SJCRH30 (cell line): ENCODE data around the gene OR6K2. TPM values are rescaled to one million over a fixed set of nuclear protein-coding genes. Genes with fewer than 3 reads are reported as not detected.

Source experiments
- DNase-seq, 2 experiments: peaks; one replicate each; pipeline ENCODE4 v3.0.0-alpha.2; 2015 to 2020
- H3K27ac ChIP-seq: fragments of 250-450 bp; sonication (Bioruptor Pico); 2 replicates; pipeline ENCODE4 v1.5.1; 2020; ENCODE audit warnings: mild to moderate bottlenecking, moderate library complexity
- H3K27me3 ChIP-seq: fragments of 250-450 bp; sonication (Bioruptor Pico); 2 replicates; pipeline ENCODE4 v1.5.1; 2020; ENCODE audit warnings: mild to moderate bottlenecking, moderate library complexity
- H3K36me3 ChIP-seq: fragments of 250-450 bp; sonication (Bioruptor Pico); 2 replicates; pipeline ENCODE4 v1.5.1; 2020; ENCODE audit warnings: mild to moderate bottlenecking, moderate library complexity
- H3K4me1 ChIP-seq: fragments of 250-450 bp; sonication (Bioruptor Pico); 2 replicates; pipeline ENCODE4 v1.5.1; 2020; ENCODE audit warnings: mild to moderate bottlenecking, moderate library complexity
- H3K4me3 ChIP-seq: fragments of 250-450 bp; sonication (Bioruptor Pico); 2 replicates; pipeline ENCODE4 v1.5.1; 2020; ENCODE audit warnings: mild to moderate bottlenecking, moderate library complexity
- H3K9me3 ChIP-seq: fragments of 250-450 bp; sonication (Bioruptor Pico); replicated peaks from 2 replicates; pipeline ENCODE4 v1.5.1; 2020; ENCODE audit warnings: mild to moderate bottlenecking, moderate library complexity
- total RNA-seq: library from RNA; depleted of rRNA; stranded (reverse); fragments of >200 nt; shearing (Covaris generic); gene quantifications from 2 replicates; pipeline ENCODE4 v1.2.3, GENCODE V29; 2014; rRNA removed

The OR6K2 gene, protein sequence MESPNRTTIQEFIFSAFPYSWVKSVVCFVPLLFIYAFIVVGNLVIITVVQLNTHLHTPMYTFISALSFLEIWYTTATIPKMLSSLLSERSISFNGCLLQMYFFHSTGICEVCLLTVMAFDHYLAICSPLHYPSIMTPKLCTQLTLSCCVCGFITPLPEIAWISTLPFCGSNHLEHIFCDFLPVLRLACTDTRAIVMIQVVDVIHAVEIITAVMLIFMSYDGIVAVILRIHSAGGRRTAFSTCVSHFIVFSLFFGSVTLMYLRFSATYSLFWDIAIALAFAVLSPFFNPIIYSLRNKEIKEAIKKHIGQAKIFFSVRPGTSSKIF
- not detected in 2 replicates for total RNA-seq

GRCh38 chr1:158700552-158700951 is at the start of gene OR6K2:
Gene OR6K2 (minus strand): TSS chr1:158700652. CDS start chr1:158700652, 0 bp downstream.
- Histone ChIP-seq H3K4me3 (no peak within 1 kb of the TSS), H3K27me3 (no peaks in the 10 kb centered on the region), H3K27ac (no peak within 1 kb of the TSS), H3K9me3 (no peaks in the 10 kb centered on the region), H3K36me3 (no peaks in the 10 kb centered on the region), H3K4me1 (no peaks in the 10 kb centered on the region)
- DNase-seq, result no peak

GRCh38 chr1:158735848-158736247 is 35.4 kb upstream of the OR6K2 start:
- Histone ChIP-seq H3K9me3 (no peaks in the 10 kb centered on the region), H3K27me3 (no peaks in the 10 kb centered on the region), H3K27ac (no peak overlapping the region), H3K4me1 (no peaks in the 10 kb centered on the region), H3K36me3 (no peaks in the 10 kb centered on the region), H3K4me3 (no peak overlapping the region)
- DNase-seq, result no peak

DNA sequence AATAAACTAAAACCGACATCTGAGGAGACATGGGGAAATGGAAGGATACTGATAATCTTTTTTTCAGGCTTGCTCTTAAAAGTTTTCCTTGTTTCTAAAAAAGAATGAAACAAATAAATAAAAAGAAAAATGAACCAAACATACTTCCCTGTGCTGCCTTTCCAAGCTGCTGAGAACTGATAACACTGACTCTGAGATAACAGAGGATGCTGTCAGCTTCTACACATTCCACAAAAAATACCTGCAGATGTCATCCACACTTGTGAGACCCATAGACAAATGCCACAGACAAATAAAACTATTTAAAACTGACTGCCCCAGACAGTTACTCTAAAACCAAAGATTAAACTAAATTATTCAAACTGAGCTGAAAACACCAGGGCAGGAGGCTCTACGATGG is 32.1 kb upstream of the OR6K2 start:
- Histone ChIP-seq H3K4me3 (no peak overlapping the region), H3K36me3 (no peaks in the 10 kb centered on the region), H3K9me3 (no peaks in the 10 kb centered on the region), H3K27ac (no peak overlapping the region), H3K4me1 (no peaks in the 10 kb centered on the region), H3K27me3 (no peaks in the 10 kb centered on the region)
- DNase-seq, result no peak

DNA sequence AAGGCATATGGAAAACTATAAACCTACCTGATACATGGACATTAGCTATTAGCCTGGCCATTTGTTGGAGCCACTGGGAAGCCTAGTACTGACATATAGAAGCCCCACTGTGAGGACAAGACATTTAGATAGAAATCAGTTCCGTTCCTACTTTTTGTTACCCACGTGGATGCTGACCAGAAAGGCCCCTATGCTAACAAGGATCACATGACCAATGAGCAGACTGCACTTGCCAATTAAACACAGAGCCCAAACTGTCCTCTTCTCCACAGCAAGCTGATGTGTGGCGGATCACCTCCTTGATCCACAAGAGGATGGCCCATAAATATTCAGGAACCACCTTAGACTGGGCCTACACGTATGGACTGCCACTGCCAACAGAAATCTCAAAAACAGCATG is 31.3 kb upstream of the OR6K2 start:
- Histone ChIP-seq H3K4me3 (no peak overlapping the region), H3K27me3 (no peaks in the 10 kb centered on the region), H3K4me1 (no peaks in the 10 kb centered on the region), H3K27ac (no peak overlapping the region), H3K36me3 (no peaks in the 10 kb centered on the region), H3K9me3 (no peaks in the 10 kb centered on the region)
- no peak for DNase-seq

- Histone ChIP-seq H3K4me1 (no peaks in the 10 kb centered on the region), H3K9me3 (no peaks in the 10 kb centered on the region), H3K27ac (no peak overlapping the region), H3K27me3 (no peaks in the 10 kb centered on the region), H3K36me3 (no peaks in the 10 kb centered on the region), H3K4me3 (no peak overlapping the region)
- DNase-seq, result no peak
Measured at GRCh38 chr1:158730453-158730852, 30.0 kb upstream of the OR6K2 start.

DNA sequence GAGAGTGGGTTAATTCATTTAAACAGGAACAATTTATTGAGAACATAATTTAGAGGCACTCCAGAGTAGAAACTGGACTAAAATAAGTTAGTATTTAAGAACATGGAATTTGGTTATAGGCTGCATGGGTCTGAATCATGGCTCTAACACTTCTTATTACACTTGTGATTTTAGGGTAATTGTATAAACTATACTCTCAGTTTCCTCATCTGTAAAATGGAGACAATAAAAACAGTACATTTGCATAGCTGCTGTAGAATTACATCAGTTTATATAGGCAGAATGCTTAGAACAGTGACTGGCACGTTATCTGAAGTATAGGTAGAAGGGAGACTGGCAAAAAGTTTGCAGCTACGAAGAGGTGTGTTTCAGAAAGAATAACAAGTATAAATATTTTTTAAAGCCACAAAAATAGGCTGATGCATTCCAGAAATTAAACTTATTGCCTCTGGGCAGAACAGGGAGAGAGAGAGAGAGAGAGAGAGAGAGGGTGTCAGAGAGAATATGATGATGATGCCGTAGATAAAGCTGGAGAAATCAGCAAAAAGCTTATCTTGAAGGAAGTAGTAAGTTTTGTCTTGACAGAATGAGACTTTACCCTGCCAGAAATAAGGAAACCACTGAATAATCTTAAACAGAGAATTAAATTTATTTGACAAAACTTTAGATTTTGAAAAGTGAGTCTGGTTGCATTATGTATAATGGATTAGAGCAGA is 28.2 kb upstream of the OR6K2 start:
- Histone ChIP-seq H3K4me3 (no peak overlapping the region), H3K36me3 (no peaks in the 10 kb centered on the region), H3K9me3 (no peaks in the 10 kb centered on the region), H3K27ac (no peak overlapping the region), H3K27me3 (no peaks in the 10 kb centered on the region), H3K4me1 (no peaks in the 10 kb centered on the region)
- no peak for DNase-seq

DNA sequence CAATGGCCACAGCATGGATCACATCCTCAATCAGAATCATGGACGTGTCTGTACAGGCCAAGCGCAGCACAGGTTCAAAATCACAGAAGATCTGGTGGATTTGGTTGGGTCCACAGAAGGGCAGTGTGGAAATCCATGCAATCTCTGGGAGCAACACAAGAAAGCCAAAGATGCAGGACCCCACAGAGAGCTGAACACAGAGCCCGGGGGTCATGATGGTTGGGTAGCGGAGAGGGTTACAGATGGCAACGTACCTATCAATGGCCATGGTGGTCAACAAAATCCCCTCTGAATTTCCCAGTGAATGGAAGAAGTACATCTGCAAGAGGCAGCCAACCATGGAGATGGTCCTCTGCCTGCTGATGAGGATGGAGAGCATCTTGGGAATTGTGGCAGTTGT is 24.0 kb upstream of the OR6K2 start:
- Histone ChIP-seq H3K9me3 (no peaks in the 10 kb centered on the region), H3K4me1 (no peaks in the 10 kb centered on the region), H3K36me3 (no peaks in the 10 kb centered on the region), H3K27ac (no peak overlapping the region), H3K4me3 (no peak overlapping the region), H3K27me3 (no peaks in the 10 kb centered on the region)
- DNase-seq, result no peak

- H3K27ac ChIP-seq, result no peak within 1 kb of the TSS
- no peaks in the 10 kb centered on the region for H3K27me3 ChIP-seq
- H3K4me1 ChIP-seq, result no peaks in the 10 kb centered on the region
- H3K4me3 ChIP-seq, result no peak within 1 kb of the TSS
- H3K9me3 ChIP-seq, result no peaks in the 10 kb centered on the region
- no peaks in the 10 kb centered on the region for H3K36me3 ChIP-seq
- no peak for DNase-seq
Measured at GRCh38 chr1:158720620-158721019, 20.2 kb upstream of the OR6K2 start, which contains the start of gene OR6K3. Gene OR6K3 (minus strand): TSS chr1:158720720. CDS start chr1:158718115, 2,605 bp downstream.

GRCh38 chr1:158719664-158720063 is 19.2 kb upstream of the OR6K2 start:
- H3K4me3 ChIP-seq, result no peak overlapping the region
- no peak for DNase-seq
- H3K36me3 ChIP-seq, result no peaks in the 10 kb centered on the region
- no peaks in the 10 kb centered on the region for H3K27me3 ChIP-seq
- no peaks in the 10 kb centered on the region for H3K4me1 ChIP-seq
- no peak overlapping the region for H3K27ac ChIP-seq
- H3K9me3 ChIP-seq, result no peaks in the 10 kb centered on the region

- H3K4me1 ChIP-seq, result no peaks in the 10 kb centered on the region
- no peak overlapping the region for H3K4me3 ChIP-seq
- H3K27me3 ChIP-seq, result no peaks in the 10 kb centered on the region
- H3K9me3 ChIP-seq, result no peaks in the 10 kb centered on the region
- DNase-seq, result no peak
- H3K36me3 ChIP-seq, result no peaks in the 10 kb centered on the region
- no peak overlapping the region for H3K27ac ChIP-seq
Measured at GRCh38 chr1:158717344-158717743, 16.9 kb upstream of the OR6K2 start.

DNA sequence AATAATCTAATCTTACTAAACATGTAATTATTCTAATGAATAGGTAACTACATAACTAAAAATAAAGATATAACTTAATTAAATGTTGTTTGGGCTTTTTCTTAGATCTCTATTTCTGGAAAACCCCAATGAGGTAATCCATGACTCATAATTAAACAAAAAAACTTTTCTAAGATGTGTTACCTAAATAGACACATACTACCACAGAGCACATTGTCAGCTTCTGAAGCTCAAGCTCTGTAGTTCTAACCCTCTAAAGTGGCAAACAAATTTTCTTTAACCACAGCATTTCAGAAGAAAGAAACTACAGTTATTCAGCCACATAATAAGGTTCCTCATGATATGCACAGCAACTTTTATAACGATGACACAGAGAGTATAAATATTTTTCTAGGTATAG is 15.9 kb upstream of the OR6K2 start:
- H3K27ac ChIP-seq, result no peak overlapping the region
- no peak for DNase-seq
- no peaks in the 10 kb centered on the region for H3K27me3 ChIP-seq
- no peaks in the 10 kb centered on the region for H3K9me3 ChIP-seq
- no peaks in the 10 kb centered on the region for H3K4me1 ChIP-seq
- H3K4me3 ChIP-seq, result no peak overlapping the region
- H3K36me3 ChIP-seq, result no peaks in the 10 kb centered on the region

GRCh38 chr1:158714754-158715153 is 14.3 kb upstream of the OR6K2 start:
- H3K4me3 ChIP-seq, result no peak overlapping the region
- H3K36me3 ChIP-seq, result no peaks in the 10 kb centered on the region
- H3K27me3 ChIP-seq, result no peaks in the 10 kb centered on the region
- no peak overlapping the region for H3K27ac ChIP-seq
- H3K4me1 ChIP-seq, result no peaks in the 10 kb centered on the region
- H3K9me3 ChIP-seq, result no peaks in the 10 kb centered on the region
- no peak for DNase-seq

DNA sequence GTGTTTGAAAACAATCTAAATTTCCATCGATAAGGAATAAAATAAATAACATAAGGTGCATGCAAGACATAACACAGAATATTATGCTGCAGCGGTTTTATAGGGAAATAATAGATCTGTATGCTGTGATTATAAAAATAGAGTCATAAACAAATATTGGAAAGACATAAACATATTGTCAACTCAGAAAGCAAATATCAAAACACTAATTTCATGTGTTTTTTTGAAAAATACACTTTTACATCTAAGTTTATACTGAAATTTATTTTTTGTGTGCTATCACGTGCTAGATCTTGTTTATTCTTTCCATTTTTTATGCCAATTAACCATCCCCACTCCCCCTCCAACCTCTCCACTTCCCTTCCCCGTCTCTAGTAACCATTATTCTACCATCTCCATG is 10.6 kb upstream of the OR6K2 start:
- Histone ChIP-seq H3K9me3 (no peaks in the 10 kb centered on the region), H3K4me1 (no peaks in the 10 kb centered on the region), H3K27me3 (no peaks in the 10 kb centered on the region), H3K27ac (no peak overlapping the region), H3K4me3 (no peak overlapping the region), H3K36me3 (no peaks in the 10 kb centered on the region)
- no peak for DNase-seq

- Histone ChIP-seq H3K9me3 (no peaks in the 10 kb centered on the region), H3K27me3 (no peaks in the 10 kb centered on the region), H3K4me3 (no peak overlapping the region), H3K36me3 (no peaks in the 10 kb centered on the region), H3K27ac (no peak overlapping the region), H3K4me1 (no peaks in the 10 kb centered on the region)
- DNase-seq, result no peak
Measured at GRCh38 chr1:158706096-158706495, 5.6 kb upstream of the OR6K2 start.

DNA sequence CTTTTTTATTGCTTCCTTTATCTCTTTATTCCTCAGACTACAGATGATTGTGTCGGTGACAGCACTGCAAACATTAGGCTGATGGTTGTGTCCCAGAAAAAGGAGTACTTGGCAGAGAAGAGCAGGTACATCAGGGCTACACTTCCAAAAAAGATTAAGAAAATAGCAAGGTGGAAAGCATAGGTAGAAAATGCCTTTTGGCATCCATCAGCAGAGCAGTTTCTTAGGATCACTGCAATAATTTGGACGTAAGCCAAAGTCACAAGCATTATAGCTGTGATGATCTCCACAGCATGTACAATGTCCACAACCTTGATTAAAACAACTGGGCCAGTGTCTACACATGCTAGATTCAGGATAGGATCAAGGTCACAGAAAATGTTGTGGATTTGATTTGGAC is 5.9 kb downstream of the OR6K2 start:
- H3K27me3 ChIP-seq, result no peaks in the 10 kb centered on the region
- H3K9me3 ChIP-seq, result no peaks in the 10 kb centered on the region
- H3K27ac ChIP-seq, result no peak overlapping the region
- no peak overlapping the region for H3K4me3 ChIP-seq
- DNase-seq, result no peak
- H3K4me1 ChIP-seq, result no peaks in the 10 kb centered on the region
- H3K36me3 ChIP-seq, result no peaks in the 10 kb centered on the region

GRCh38 chr1:158692356-158692755 is 8.1 kb downstream of the OR6K2 start:
- Histone ChIP-seq H3K36me3 (no peaks in the 10 kb centered on the region), H3K27me3 (no peaks in the 10 kb centered on the region), H3K27ac (no peak overlapping the region), H3K4me1 (no peaks in the 10 kb centered on the region), H3K9me3 (no peaks in the 10 kb centered on the region), H3K4me3 (no peak overlapping the region)
- no peak for DNase-seq
